GM18520 (cell line): ENCODE results near the gene LILRB5.
"Not testable (repeated sequence)": the region's sequence is repeated elsewhere in the genome, so short reads cannot be mapped to it uniquely, and the experiment has no call there.

Experiments
- ATAC-seq: cut with Tn5 transposase; IDR thresholded peaks from one replicate; pipeline ENCODE4 v1.9.1; 2021; ENCODE audit not compliant: unreplicated experiment

Gene LILRB5

DNA sequence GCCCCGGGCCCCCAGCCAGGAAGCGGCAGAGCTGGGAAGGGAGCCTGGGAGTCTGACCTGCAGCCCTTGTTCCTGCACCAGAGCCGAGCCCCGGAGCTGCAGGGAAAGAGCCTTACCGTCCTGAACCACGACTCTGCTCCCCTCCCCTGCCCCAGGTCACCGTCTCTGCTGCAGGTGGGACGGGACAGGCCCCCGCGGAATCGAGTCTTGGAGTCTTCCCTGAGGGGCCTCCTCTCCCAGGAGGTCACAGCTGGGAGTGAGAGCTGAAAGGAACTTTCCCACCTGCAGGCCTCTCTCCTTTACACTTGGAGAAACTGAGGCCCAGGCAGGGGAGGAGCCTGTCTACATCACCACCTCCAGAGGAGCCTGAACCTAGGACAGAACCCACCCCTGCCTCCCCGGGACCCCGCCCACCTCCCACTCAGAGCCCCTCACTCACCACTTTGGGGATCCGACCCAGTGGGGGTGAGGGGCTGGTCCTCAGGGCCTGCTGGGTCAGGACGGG is 20.1 kb upstream of the LILRB5 start:
- not testable (repeated sequence) for ATAC-seq

DNA sequence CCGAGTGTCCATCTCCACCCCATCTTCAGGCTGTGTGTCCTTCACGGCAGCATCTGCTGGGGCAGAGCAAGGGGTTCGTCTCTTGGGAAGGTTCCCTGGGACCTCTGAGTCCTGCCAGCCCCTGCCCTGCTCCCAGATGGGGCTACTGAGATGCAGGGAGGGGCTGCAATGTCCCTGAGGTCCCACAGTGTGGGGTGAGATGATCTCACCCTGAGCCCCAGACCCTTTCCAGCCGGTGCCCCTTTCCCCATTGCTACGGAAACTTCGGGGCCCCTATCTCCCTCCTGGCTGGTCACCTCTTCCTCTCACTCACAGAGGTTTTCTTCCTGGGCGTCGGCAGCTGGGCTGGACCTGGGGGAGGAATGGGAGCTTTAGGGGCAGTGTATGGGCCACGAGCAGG is 18.9 kb upstream of the LILRB5 start:
- no peak for ATAC-seq

DNA sequence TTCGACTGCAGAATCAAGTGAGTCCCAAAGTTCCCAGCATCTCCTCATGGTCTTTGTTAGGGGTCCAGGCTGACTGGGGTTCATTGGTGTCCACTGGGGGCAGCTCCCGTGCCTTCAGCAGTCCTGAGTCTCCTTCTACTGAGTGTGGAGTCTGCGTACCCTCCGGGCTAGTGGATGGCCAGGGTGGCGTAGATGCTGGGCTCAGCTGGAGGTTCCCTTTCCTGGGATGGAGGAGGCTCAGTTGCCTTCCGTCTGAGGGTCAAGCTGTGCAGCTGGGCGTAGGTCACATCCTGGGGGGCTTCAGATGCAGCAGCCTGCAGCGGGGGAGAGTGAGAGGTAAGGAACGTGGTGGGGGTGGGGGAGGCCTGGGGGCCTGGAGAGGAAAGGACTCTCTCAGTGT is 17.4 kb upstream of the LILRB5 start:
- ATAC-seq, result not testable (repeated sequence)

DNA sequence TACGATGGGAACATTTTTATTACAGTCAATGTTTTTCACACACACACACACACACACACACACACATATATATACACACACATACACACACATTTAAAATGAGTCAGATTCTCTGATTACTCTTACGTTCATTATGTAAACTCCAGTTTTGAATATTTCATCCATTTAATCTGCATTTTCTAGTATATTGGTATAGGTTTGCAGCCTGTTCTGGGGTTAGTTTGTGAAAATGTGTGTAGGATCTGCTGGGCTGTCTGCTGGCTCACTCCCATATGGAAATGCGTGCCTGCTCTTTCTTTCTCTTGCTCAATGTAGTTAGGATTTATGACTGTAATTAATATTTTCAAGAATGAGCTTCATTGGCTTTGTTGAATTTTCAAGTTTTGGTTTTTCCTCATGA is 16.7 kb upstream of the LILRB5 start:
- ATAC-seq, result no peak

DNA sequence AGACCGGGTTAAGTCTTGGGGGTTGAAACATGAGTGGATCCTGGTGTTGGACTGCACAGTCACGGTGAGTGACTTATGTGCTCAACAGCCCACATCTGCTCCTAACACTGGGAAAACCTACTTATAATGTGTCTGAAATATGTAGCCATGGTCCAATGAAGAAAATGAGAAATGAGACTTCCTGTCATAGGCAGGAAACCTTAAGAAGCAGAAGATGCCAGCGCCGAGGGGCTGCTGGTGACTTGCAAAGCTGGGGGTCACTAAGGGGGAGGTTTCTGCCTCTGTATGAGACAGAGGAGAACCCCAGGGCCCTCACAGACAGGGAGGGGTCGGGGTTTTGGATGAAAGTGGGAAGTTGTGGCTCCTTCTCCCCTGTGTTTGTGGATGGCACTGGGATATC is 15.1 kb upstream of the LILRB5 start:
- ATAC-seq, result not testable (repeated sequence)

DNA sequence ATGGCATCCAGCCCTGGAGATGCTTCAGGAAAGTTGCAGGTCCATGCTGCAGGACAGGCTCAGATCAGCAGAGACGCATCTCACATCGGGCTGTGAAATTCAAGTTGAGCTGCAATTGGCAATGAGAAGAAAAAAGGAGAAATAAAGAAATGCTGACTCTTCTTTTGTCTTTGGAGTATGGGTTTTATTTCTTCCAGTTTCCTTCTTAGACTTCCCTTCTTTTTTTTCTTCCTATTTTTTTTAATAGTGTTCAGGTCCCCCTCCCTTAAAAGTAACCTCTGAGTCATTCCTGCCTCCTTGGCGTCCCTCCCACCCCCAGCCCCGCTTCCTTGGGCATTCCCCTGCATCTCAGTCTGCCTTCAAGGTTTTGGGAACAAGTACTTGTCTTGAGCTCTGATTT is 14.5 kb upstream of the LILRB5 start:
- ATAC-seq, result not testable (repeated sequence)

DNA sequence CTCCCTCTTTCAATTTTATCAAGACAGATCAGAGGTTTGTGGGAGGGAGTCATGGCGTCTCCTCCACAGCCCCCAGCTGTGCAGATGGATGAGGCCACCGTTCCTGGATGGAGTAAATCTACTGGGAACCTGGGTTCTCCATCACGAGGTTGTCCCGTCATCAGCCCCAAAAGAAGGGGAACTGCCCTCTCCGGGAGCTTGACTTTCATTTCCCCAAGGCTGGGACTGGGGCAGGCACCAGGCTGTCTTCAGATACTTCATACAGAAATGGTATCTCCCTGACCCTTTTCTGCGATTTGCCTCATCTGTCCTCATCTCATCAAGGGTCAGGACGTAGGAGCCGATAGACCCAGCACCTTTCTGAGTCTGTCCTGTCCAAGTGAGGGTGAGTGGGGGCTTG is 14.0 kb upstream of the LILRB5 start:
- no peak for ATAC-seq

DNA sequence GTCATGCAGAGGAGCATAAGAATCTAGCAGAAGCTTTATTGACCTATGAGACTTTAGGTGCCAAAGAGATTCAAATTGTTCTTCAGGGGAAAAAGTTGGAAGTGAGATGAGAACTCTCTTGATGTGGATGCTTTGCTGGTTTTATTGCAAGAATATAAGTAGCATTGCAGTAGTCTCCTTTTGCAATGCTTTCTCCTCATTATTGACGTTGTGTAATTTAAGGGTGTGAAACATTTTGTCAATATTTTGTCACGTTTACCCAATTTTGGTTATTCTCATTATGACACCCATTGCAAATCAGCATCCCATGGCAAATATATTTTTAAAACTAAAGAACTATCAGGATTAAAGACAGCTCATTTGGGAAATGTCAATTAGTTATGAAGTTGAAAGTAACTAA is 11.9 kb upstream of the LILRB5 start:
- no peak for ATAC-seq

DNA sequence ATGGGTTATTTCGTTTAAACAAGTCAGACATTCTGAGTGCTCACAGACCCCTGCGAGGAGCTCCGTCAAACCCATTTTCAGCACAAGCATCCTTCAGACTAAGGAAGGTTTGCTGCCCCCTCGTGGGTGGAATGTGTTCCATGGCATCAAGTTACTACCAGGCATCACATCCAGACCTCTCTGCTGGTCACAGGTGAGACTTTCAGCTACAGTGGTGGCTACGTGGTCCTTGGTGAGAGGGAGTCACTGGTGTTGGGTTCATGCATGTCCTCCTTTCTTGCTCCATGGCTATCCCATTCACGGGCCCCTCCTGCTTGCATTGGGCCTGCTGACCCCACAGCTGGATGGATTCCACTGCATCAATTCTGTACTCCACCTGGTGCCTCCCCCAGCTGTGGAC is 9.1 kb upstream of the LILRB5 start:
- ATAC-seq, result no peak

DNA sequence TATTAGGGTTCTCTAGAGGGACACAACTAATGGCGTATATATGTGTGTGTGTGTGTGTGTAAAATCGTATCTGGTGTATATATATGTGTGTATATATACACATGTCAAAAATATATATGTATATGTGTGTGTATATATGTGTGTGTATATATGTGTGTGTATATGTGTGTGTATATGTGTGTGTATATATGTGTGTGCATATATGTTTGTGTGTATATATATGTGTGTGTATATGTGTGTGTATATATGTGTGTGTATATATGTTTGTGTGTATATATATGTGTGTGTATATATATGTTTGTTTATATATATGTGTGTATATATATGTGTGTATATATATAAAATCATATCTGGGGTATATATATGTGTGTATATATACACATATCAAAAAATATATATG is 5.4 kb upstream of the LILRB5 start:
- no peak for ATAC-seq

DNA sequence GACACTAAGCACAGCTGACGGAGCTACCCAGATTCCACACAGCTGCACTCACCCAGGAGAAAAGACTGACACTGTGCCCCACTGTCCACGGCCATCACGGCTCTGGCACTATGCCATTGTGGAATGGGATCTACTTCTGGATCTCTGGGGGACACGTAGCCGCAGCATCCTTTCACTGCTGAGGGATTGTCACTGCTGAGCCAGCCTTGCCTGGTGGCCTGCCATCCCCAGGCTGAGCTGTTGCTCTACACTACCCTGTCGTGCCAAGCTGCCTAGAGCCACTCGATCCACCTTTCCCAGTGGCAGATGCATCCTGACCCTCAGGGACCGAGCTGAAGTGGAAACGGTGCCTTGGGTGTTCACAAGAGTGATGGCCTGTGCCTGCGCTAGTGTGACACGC is 5.0 kb upstream of the LILRB5 start:
- ATAC-seq, result no peak

DNA sequence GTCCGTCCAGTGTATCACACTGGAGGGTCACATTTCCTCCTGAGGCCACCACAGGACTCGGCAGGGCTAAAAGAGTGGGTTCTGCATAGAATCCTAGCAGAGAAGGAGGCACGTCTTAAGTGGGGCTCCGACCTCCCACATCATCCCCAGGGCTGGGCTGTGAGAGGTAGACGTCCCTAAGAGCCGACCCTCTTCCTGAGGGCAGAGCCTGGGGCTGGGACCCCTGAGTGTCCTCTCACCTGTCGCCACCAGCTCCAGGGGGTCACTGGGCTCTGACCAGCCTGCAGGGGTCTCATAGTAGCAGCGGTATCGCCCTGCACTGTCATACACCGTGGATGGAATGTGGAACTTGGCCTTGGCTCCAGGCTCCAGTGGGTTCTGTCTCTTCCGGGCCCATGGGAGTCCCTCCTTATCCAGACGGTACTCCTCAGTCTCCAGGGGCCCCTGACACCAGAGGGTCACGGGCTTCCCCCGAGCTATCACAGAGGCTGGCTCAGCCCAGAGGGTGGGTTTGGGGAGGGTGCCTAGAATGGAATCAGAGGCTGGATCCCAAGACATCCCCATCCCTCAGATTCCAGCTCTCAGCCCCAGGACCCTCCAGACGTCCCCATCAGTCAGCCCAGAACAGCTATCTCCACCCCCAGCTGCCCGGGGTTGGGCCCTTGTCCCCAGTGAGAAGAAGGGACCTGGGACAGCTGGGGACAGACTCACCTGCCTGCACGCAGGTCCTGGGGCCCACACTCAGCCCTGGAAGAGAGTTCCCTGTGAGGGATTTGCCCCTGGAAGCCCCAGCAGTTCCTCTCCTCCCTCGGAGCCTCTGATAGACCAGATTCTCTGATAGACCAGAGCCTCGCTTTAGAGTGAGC is 590 bp downstream of the LILRB5 start:
- ATAC-seq, result no peak

DNA sequence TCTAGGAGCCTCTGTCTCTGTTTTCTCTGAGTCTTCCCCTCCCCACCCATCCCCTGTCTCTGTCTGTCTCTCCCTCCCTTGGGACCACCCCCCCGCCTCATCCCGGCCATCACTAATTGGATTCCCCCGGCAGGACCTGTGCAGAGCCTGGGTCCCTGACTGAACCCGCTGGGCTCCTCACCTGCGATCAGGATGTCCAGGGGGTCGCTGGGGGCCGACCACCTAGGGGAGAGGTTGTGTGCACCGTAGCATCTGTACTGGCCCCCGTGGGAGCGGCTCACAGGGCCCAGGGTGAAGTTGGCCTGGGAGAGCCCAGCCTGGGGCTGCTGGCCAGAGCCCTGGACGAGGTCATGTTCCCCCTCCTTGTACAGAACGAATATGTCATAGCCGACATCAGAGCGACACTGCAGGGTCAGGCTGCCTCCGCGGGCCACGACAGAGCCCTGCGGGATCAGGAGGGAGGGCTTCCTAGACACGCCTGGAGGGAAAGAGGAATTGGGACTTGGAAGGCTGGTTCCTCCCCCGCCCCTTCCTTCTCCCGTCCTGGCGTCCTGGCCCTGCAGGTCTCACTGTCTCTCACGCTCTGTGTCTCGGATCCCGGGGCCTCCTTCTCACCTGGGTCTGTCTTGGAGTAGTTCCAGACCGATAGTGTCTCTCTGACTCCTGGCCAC is 1.8 kb downstream of the LILRB5 start:
- no peak for ATAC-seq

DNA sequence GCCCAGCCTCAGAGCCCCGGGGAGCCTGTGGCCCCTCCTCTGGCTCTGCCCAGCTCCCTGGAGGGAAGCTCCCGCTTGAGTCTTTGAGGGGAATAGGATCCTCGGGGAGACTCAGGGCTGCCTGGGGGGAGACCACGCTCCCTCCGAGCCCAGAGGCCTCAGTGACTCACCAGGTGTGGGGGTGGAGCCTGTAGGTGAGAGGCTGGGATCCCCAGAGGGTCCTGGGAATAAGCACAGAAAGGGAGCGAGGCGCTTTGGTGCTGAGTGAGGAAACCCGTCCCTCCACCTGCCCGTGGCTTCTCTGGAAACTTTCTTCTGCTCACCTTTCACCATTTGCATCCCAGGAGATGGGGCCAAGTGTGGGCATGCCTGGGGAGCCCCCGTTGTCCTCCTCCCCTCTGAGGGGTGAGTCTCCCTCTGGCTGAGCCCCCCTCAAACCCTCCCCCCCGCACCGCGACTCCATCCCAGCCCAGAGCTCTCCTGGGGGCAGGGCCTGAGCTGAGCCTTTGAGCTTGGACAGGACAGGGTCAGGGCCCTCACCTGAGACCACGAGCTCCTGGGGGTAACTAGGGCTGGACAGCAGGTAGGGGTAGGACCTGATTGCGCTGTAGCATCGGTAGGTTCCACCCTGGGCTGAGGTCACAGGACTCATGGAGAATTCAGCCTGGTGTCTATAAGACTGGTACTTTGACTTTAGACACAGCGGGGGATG is 2.7 kb downstream of the LILRB5 start:
- ATAC-seq, result no peak

DNA sequence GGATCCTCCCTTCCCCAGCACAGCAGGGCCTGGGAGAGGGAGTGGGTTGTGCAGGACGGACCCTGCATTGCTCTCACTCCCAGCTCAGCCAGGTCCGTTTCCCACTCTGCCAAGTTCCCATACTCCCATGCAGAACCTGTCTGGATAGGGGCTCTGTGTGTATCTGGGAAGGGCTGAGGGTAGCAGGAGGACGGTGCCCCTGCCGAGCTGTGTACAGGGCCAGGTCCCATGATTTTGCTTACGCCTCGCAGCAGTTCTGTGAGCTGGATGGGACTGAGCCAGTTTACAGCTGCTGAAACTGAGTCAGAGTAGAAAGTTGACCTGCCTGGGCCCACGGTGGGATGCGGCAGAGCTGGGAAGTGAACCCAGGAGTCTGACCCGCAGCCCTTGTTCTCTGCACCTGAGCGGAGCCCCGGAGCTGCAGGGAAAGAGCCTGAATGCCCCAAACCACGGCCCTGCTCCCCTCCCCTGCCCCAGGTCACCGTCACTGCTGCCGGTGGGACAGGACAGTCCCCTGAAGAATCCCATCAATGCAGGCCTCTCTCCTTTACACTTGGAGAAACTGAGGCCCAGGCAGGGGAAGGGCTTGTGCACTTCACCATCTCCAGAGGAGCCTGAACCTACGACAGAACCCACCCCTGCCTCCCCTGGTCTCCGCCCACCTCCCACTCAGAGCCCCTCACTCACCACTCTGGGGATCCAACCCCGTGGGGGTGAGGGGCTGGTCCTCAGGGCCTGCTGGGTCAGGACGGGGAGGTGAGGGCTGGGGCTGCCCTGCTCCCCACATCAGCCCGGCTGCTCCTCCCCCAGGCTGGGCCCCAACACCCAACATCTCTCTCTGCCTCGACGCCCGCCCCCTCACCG is 3.5 kb downstream of the LILRB5 start:
- ATAC-seq, result no peak

DNA sequence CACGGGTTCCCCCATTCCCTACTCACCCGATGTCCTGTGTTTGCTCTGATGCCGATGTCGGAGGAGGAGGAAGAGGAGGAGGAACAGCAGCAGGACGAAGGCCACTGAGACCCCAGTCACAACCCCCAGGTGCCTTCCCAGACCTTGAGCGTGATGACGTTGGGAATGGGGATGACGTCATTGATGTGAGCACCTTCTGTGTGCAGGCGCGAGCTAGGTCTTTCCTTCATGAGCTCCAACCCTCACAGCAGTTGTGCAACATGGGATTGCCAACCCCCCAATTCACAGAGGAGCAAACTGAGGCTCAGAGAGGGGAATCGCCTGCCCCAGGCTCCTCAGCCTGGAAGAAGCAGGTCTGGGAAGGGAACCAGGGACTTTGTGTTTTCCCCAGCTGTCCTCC is 4.2 kb downstream of the LILRB5 start:
- no peak for ATAC-seq

DNA sequence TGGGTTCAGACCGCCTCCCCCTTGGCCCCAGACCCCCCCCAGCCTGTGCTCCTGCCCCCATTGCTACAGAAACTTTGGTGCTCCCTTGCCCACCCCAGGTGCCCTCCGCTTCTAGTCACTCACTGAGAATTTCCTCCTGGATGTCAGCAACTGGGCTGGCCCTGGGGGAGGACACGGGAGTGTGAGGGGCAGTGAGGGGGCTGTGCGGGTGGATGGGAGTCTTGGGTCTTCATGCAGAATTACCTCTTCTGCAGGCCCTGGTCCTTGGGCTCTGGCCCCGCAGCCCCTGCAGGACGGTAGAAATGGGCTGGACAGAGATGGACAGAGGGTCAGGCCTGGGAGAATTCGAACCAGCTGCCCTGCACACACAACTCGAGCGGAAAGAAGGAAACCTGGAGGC is 4.8 kb downstream of the LILRB5 start:
- ATAC-seq, result no peak

DNA sequence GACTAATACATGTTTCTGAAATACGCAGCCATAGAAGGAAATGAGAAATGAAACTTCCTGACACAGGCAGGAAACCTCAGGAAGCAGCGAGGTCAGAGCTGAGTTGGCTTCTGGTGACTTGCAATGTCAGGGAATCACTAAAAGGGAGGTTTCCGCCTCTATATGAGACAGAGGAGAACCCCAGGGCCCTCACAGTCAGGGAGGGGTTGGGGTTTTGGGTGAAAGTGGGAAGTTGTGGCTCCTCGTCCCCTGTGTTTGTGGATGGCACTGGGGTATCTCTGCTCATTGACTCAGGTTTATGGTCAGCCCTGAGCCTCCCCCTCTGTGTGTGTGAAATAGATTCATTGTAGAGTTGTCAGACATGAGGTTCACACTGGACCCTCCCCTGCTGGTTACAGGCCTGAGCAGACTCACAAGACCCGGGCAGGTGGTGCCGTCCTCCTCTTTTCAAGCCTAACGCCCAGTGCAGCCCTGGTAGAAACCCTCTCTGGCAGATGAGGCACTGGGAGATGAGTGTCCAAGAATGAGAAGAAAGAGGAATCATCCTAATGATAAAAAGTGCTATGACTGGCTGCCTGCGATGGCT is 9.0 kb downstream of the LILRB5 start:
- ATAC-seq, result no peak

DNA sequence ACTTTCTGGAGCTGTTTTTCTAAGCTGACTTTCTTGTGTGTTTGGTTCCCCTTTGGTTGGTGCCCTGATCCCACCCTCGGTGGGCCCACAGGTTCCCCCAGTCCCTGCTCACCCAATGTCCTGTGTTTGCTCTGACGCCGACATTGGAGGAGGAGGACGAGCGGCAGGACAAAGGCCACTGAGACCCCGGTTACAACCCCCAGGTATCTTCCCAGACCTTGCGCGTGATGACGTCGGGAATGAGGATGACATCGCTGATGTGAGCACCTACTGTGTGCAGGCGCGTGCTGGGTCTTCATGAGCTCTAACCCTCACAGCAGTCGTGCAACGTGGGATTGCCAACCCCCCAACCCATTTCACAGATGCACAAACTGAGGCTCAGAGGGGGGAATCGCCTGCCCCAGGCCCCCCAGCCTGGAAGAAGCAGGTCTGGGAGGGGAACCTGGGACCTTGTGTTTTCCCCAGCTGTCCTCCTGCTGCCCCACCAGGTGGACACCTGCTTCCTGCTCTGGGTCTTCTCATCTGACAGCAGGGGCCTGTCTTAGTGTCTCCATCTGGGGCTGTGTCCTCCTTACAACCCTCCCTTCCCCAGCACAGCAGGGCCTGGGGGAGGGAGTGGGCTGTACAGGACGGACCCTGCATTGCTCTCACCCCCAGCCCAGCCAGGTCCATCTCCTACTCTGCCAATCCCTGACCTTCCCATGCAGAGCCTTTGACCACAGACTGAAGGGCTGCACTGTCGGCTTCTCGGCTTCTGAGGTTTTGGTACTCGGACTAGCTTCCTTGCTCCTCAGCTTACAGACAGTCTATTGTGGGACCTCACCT is 9.8 kb downstream of the LILRB5 start:
- no peak for ATAC-seq

DNA sequence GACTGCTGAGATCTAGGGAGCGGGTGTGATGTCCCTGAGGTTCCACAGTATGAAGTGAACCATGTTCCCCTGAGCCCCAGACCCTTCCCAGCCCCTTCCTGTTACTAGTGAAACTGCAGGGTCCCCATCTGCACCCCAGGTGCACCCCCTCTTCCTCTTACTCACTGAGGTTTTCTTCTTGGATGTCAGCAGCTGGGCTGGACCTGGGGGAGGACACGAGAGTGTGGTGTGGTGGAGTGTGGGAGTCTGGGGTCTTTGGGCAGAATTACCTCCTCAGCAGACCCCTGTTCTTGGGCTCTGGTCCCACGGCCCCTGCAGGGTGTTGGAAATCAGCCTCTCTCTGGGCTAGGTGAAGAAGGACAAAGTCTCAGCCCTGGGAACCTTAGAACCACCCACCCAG is 11.1 kb downstream of the LILRB5 start:
- ATAC-seq, result no peak
